NCI-H345 (cell line): Measurements from ENCODE around the gene CLOCK.

Experiments
- DNase-seq: peaks from one replicate; lab custom pipeline; 2025; lab: John Stamatoyannopoulos, UW

CLOCK gene

GRCh38 chr4:55469979-55470378, 76.7 kb downstream of the CLOCK start:
- no peak for DNase-seq

GRCh38 chr4:55468724-55469123, 78.0 kb downstream of the CLOCK start:
- no peak for DNase-seq

- no peak for DNase-seq
Observed at GRCh38 chr4:55466001-55466400, 80.7 kb downstream of the CLOCK start.

- DNase-seq, result no peak
Observed at GRCh38 chr4:55458611-55459010, 88.1 kb downstream of the CLOCK start.

GRCh38 chr4:55458164-55458563, 88.5 kb downstream of the CLOCK start:
- no peak for DNase-seq

- no peak for DNase-seq
Observed at GRCh38 chr4:55450566-55450965, 96.1 kb downstream of the CLOCK start.

GRCh38 chr4:55447831-55448230, 98.9 kb downstream of the CLOCK start:
- no peak for DNase-seq

- DNase-seq, result no peak
Observed at GRCh38 chr4:55447108-55447708, 99.5 kb downstream of the CLOCK start.

- DNase-seq, result no peak
Observed at GRCh38 chr4:55446578-55446922, 100.2 kb downstream of the CLOCK start.

GRCh38 chr4:55445921-55446577, 100.7 kb downstream of the CLOCK start:
- no peak for DNase-seq

- DNase-seq, result no peak
Observed at GRCh38 chr4:55444827-55445226, 101.9 kb downstream of the CLOCK start.

- no peak for DNase-seq
Observed at GRCh38 chr4:55442541-55442940, 104.2 kb downstream of the CLOCK start.

GRCh38 chr4:55440786-55441185, 105.9 kb downstream of the CLOCK start:
- no peak for DNase-seq

- no peak for DNase-seq
Observed at GRCh38 chr4:55439023-55439422, 107.7 kb downstream of the CLOCK start.

GRCh38 chr4:55438314-55438713, 108.4 kb downstream of the CLOCK start:
- no peak for DNase-seq

- DNase-seq, result no peak
Observed at GRCh38 chr4:55437823-55438222, 108.9 kb downstream of the CLOCK start.

- DNase-seq, result no peak
Observed at GRCh38 chr4:55437356-55437796, 109.3 kb downstream of the CLOCK start.

GRCh38 chr4:55435141-55435841, 111.4 kb downstream of the CLOCK start:
- DNase-seq, result no peak

- DNase-seq, result no peak
Observed at GRCh38 chr4:55431710-55432336, 114.9 kb downstream of the CLOCK start.

GRCh38 chr4:55424791-55425190, 121.9 kb downstream of the CLOCK start:
- no peak for DNase-seq

- no peak for DNase-seq
Observed at GRCh38 chr4:55416176-55416575, 130.5 kb downstream of the CLOCK start.

GRCh38 chr4:55411621-55412020, 135.1 kb downstream of the CLOCK start:
- DNase-seq, result no peak

GRCh38 chr4:55410431-55410830, 136.3 kb downstream of the CLOCK start:
- DNase-seq, result no peak
